Psoas muscle (tissue), 8 donors: Measurements from ENCODE around the gene ATG4B. TPM values are rescaled to one million over a fixed set of nuclear protein-coding genes. Genes with fewer than 3 reads are reported as not detected.

Source experiments
- ATAC-seq, 4 donors: fragments of 200-7000 bp; cut with Tn5 transposase; one replicate each; pipeline ENCODE4 v1.9.1; 2020; ENCODE audit warnings: moderate library complexity in 3 of 4, mild to moderate bottlenecking in 2 of 4
- DNase-seq, 2 donors: peaks; one replicate each; pipeline ENCODE4 v3.0.0-alpha.2; 2020
- H3K27ac ChIP-seq: fragments of 200-600 bp; one replicate; pipeline ENCODE4 v1.8.0; 2022
- H3K27me3 ChIP-seq, 3 donors: fragments of 200-600 bp in 1 of 3; one replicate each; pipeline versions ENCODE4 v1.6.1 to v1.8.0; 2013 to 2022; ENCODE audit warnings: low read length in 2 of 3, mild to moderate bottlenecking in 2 of 3, moderate library complexity in 1 of 3; ENCODE audit not compliant: insufficient read depth in 3 of 3
- H3K36me3 ChIP-seq, 2 donors: fragments of 200-600 bp in 1 of 2; one replicate each; pipeline versions ENCODE4 v1.6.1 to v1.8.0; 2013 to 2022; ENCODE audit warnings: low read depth in 1 of 2, mild to moderate bottlenecking in 1 of 2, moderate library complexity in 1 of 2; ENCODE audit not compliant: insufficient read depth in 1 of 2
- H3K4me1 ChIP-seq: fragments of 200-600 bp; one replicate; pipeline ENCODE4 v1.8.0; 2022
- H3K4me3 ChIP-seq: fragments of 200-600 bp; one replicate; pipeline ENCODE4 v1.8.0; 2022; ENCODE audit warnings: mild to moderate bottlenecking
- H3K9me3 ChIP-seq: fragments of 200-600 bp; one replicate; pipeline ENCODE4 v1.8.0; 2022
- WGBS, 3 donors: extraction: QIAGEN DNeasy Blood & Tissue Kit; methylation state at CpG; one replicate each; pipeline versions ENCODE4 v1.1.6 to v1.1.7; 2013; 5-methylcytosine and 5-hydroxymethylcytosine counted together
- intact Hi-C, 2 donors: fragments of 100-400 bp; cut with DNase I; formaldehyde crosslinking; loops; one replicate each; pipeline versions ENCODE4 v1.11.0 to v1.14.2; 2022
- polyA plus RNA-seq, 3 donors: library from polyadenylated mRNA; stranded (reverse); fragments of 200-250 nt; gene quantifications; one replicate each; pipeline ENCODE4 v1.2.3, GENCODE V29; 2013
- total RNA-seq, 4 donors: library from RNA; stranded (reverse); fragmentation: NEBNext Ultra II Directional in 2 of 4; extraction: Animal tissue kit (Norgen Biotek cat#: 25700) in 2 of 4; gene quantifications; one replicate each; pipeline versions ENCODE4 v1.2.1 to v1.2.4, GENCODE V29; 2021 to 2023
- TF ChIP-seq, protein P1 (sequence below): fragments of 200-600 bp; IDR thresholded peaks from one replicate; pipeline ENCODE4 v1.8.0; 2022; ENCODE audit warnings: antibody characterized with exemption
- donor health status: healthy with polysubstance abuse.
- donor health status: DM: no; HTN: no; CAD: no; lungs with moderate emphysema.
- donor health status: Bipolar disorder and iron deficiency.
- donor health status: healthy.
- donor health status: DM: yes; HTN: yes; CAD: no.
- donor health status: DM: no; HTN: no; CAD: no.
- donor health status: DM: no; HTN: no; CAD: no.
- donor health status: DM: yes; HTN: yes; CAD: no.

The ATG4B gene
- total and polyA plus RNA-seq, 7 donors = 33.7 to 51.3 (median 40.0) TPM

DNA sequence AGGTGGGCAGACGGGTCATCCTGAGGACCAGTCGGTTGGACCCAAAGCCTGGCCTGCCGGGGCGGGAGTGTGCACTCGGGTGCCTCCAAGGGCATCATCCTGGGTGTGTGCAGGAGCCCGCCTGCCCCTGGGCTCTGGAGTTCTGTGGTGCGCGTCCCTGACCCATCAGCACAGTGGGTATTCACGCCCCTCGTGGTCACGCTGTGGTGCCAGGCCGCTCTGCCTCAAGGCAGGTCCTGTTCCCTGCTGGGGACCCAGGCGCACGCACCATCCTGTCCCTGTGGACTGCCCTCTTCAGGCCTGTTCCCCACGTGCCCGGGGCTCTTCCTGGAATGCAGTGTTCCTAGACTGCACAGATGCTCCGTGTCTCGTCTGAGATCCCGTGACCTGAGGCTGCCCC, 82.6 kb downstream of the ATG4B start:
- DNase-seq (no peak), ATAC-seq (peak in 1 of 4 donors; percentile 18)
- intact Hi-C loops = no loop called here
- TF ChIP-seq, protein P1, sequence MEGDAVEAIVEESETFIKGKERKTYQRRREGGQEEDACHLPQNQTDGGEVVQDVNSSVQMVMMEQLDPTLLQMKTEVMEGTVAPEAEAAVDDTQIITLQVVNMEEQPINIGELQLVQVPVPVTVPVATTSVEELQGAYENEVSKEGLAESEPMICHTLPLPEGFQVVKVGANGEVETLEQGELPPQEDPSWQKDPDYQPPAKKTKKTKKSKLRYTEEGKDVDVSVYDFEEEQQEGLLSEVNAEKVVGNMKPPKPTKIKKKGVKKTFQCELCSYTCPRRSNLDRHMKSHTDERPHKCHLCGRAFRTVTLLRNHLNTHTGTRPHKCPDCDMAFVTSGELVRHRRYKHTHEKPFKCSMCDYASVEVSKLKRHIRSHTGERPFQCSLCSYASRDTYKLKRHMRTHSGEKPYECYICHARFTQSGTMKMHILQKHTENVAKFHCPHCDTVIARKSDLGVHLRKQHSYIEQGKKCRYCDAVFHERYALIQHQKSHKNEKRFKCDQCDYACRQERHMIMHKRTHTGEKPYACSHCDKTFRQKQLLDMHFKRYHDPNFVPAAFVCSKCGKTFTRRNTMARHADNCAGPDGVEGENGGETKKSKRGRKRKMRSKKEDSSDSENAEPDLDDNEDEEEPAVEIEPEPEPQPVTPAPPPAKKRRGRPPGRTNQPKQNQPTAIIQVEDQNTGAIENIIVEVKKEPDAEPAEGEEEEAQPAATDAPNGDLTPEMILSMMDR = no peak
- Histone ChIP-seq H3K27ac (no peak overlapping the region), H3K36me3 (peaks cover 8 to 92% of the 10 kb centered on the region in 2 donors), H3K27me3 (no peaks in the 10 kb centered on the region), H3K4me3 (no peak overlapping the region), H3K4me1 (no peaks in the 10 kb centered on the region), H3K9me3 (no peaks in the 10 kb centered on the region)
- WGBS, 3 donors = 92 to 97% (median 94%) methylated on average over 18 to 19 of the region's 19 CpGs

DNA sequence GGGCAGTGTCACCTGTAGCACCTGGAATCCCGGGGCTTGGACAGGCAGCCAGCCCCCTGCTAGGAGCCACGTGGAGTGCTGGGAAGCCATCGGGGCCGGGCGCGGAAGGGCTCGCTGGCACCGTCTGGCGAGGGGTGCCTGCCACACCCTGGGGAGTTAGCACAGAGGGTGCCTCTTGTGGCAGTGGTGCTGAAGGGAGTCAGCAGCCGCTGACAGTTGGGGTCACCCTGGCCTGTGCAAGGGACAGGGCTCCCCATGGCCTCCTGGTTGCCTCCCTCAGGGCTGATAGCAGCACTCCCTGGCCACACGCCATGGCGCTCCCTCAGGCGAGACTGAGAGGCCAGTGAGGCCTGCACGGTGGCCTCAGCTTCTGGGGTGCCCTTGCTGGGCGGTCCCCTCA, 83.1 kb downstream of the ATG4B start:
- Histone ChIP-seq H3K36me3 (peaks cover 8 to 91% of the 10 kb centered on the region in 2 donors), H3K4me1 (no peaks in the 10 kb centered on the region), H3K9me3 (no peaks in the 10 kb centered on the region), H3K27ac (no peak overlapping the region), H3K27me3 (no peaks in the 10 kb centered on the region), H3K4me3 (no peak overlapping the region)
- intact Hi-C loops = no loop called here
- peak in 1 of 4 donors; percentile 17 for ATAC-seq
- no peak for DNase-seq
- WGBS, 3 donors = 87 to 94% (median 92%) methylated on average over 15 of the region's 15 CpGs
- TF ChIP-seq, protein P1 = no peak

DNA sequence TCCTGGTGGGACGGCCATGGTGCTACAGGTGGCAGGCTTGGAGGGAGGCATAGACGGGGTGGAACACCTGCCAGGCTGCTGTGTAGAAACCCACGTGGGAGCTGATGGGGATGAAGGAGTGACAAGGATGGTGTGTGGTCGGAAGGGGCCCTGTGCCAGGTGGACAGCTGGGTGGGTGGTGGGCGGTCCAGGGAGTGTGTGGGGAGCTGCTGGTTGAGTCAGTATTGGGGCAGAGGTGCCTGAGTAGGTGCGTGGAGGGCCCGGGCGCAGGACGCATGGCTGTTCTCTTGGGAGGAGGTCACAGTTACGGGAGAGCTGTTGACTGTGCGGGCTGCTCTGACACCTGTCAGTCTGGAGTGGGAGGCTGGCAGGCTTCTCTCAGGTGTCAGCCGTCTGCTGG, 84.4 kb downstream of the ATG4B start:
- 84 to 93% (median 84%) methylated on average over 12 of the region's 12 CpGs for WGBS, 3 donors
- no peaks in the 10 kb centered on the region for H3K9me3 ChIP-seq
- peaks cover 8 to 91% of the 10 kb centered on the region in 2 donors for H3K36me3 ChIP-seq
- no peak for DNase-seq
- TF ChIP-seq, protein P1 = no peak
- H3K4me1 ChIP-seq = no peaks in the 10 kb centered on the region
- no peak for ATAC-seq
- no peak overlapping the region for H3K4me3 ChIP-seq
- intact Hi-C loops = no loop called here
- H3K27ac ChIP-seq = no peak overlapping the region
- no peaks in the 10 kb centered on the region for H3K27me3 ChIP-seq

DNA sequence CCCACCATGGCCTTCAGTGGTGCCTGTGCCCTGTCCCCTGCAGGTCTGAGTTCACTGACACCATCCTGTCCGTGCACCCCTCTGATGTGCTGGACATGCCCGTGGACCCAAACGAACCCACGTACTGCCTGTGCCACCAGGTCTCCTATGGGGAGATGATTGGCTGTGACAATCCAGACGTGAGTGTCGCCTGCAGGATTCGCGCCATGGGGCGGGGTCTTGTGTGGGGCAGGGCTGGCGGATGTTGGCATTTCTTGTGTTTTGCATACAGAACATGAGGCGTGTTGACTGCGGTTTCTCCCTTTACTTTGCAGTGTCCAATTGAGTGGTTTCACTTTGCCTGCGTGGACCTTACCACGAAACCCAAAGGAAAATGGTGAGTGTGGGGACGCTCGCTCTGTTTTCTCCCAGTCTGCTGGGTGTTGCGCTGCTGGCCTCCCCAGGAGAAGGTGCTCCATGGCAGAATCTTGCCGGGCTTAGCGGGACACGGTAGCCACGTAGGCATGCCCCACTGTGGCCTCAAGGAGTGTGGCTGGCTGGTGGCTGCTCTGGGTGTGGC, 85.5 kb downstream of the ATG4B start:
- no peak for ATAC-seq

More for the DNA sequence above, 85.5 kb downstream of the ATG4B start:
- H3K9me3 ChIP-seq = no peaks in the 10 kb centered on the region
- H3K4me3 ChIP-seq = no peak overlapping the region
- peaks cover 5 to 80% of the 10 kb centered on the region in 2 donors for H3K36me3 ChIP-seq
- intact Hi-C loops = no loop called here
- WGBS, 3 donors = 96 to 99% (median 98%) methylated on average over 21 of the region's 21 CpGs
- DNase-seq = no peak
- TF ChIP-seq, protein P1 = no peak
- no peak overlapping the region for H3K27ac ChIP-seq
- H3K27me3 ChIP-seq = no peaks in the 10 kb centered on the region
- peaks cover 2% of the 10 kb centered on the region for H3K4me1 ChIP-seq

Other genes with a start within 250 kb of the ATG4B start
- gene STK25, start 129.1 kb upstream of the ATG4B start, total RNA-seq = 100 to 1,000 TPM; 268 to 382 (median 276) TPM
- 100 to 1,000 TPM; 227 to 489 (median 385) TPM for gene STK25, start 129.1 kb upstream of the ATG4B start, polyA plus RNA-seq
- 1 to 10 TPM; 1.3 to 3.9 (median 3.2) TPM for gene BOK, start 78.9 kb upstream of the ATG4B start, total RNA-seq
- 10 to 100 TPM in 1 of 3 donors, 1 to 10 TPM in 2; 1.3 to 12.8 (median 3.9) TPM for gene BOK, start 78.9 kb upstream of the ATG4B start, polyA plus RNA-seq
- gene THAP4, start 535 bp upstream of the ATG4B start, total RNA-seq = 10 to 100 TPM; 64.9 to 96.7 (median 79.4) TPM
- gene THAP4, start 535 bp upstream of the ATG4B start, polyA plus RNA-seq = 100 to 1,000 TPM in 1 of 3 donors, 10 to 100 TPM in 2; 86.6 to 133 (median 93.1) TPM
- 1 to 10 TPM; 6.4 to 8.5 (median 6.7) TPM for gene DTYMK, start 49.1 kb downstream of the ATG4B start, total RNA-seq
- gene DTYMK, start 49.1 kb downstream of the ATG4B start, polyA plus RNA-seq = 10 to 100 TPM in 2 of 3 donors, 1 to 10 TPM in 1; 8.1 to 24.6 (median 20.0) TPM
- gene ING5, start 64.3 kb downstream of the ATG4B start, total RNA-seq = 10 to 100 TPM; 16.7 to 20.5 (median 17.9) TPM
- gene ING5, start 64.3 kb downstream of the ATG4B start, polyA plus RNA-seq = 10 to 100 TPM; 14.5 to 25.4 (median 22.9) TPM
- 10 to 100 TPM; 20.3 to 31.0 (median 23.6) TPM for gene D2HGDH, start 96.9 kb downstream of the ATG4B start, total RNA-seq
- 10 to 100 TPM; 14.1 to 15.6 (median 14.9) TPM for gene D2HGDH, start 96.9 kb downstream of the ATG4B start, polyA plus RNA-seq
- under 1 TPM in 1 of 4 donors, not detected in 3; 0.16 TPM for gene GAL3ST2, start 139.1 kb downstream of the ATG4B start, total RNA-seq
- gene GAL3ST2, start 139.1 kb downstream of the ATG4B start, polyA plus RNA-seq = under 1 TPM in 1 of 3 donors, not detected in 2; 0.14 TPM
- 10 to 100 TPM in 2 of 4 donors, 1 to 10 TPM in 1, under 1 TPM in 1; 0.44 to 18.0 (median 9.1) TPM for gene NEU4, start 171.5 kb downstream of the ATG4B start, total RNA-seq
- 10 to 100 TPM in 1 of 3 donors, 1 to 10 TPM in 1, under 1 TPM in 1; 0.73 to 54.6 (median 3.4) TPM for gene NEU4, start 171.5 kb downstream of the ATG4B start, polyA plus RNA-seq
- gene PDCD1, start 221.2 kb downstream of the ATG4B start, total RNA-seq = under 1 TPM in 2 of 4 donors, not detected in 2; 0.20 to 0.30 TPM
- gene PDCD1, start 221.2 kb downstream of the ATG4B start, polyA plus RNA-seq = under 1 TPM; 0.03 to 0.06 (median 0.05) TPM
- gene RTP5, start 232.0 kb downstream of the ATG4B start, total RNA-seq = not detected
- under 1 TPM in 1 of 3 donors, not detected in 2; 0.01 TPM for gene RTP5, start 232.0 kb downstream of the ATG4B start, polyA plus RNA-seq